Uterus (tissue), 2 donors: ENCODE data around the gene RARA.

Source experiments
- CTCF ChIP-seq, 4 experiments: fragments of 200-600 bp in 2 of 4; fragments of 450-650 bp in 2 of 4; sonication (generic) in 2 of 4; IDR thresholded peaks; one replicate each; pipeline ENCODE4 v1.5.1; 2016 to 2019; ENCODE audit warnings: antibody characterized with exemption in 4 of 4, mild to moderate bottlenecking in 2 of 4, moderate library complexity in 1 of 4
- POLR2A ChIP-seq, 2 donors: fragments of 450-650 bp; IDR thresholded peaks; one replicate each; pipeline ENCODE4 v1.6.1; 2016; ENCODE audit warnings: antibody characterized with exemption in 2 of 2, mild to moderate bottlenecking in 1 of 2, moderate library complexity in 1 of 2

- TF ChIP-seq POLR2A (IDR thresholded peaks at IDR 0.05) (no peak), CTCF (IDR thresholded peaks at IDR 0.05) (no peak)
Measured at GRCh38 chr17:40366861-40367518, 58.0 kb downstream of the RARA start.
